Measurements from ENCODE around the gene GORAB. TPM values are rescaled to one million over a fixed set of nuclear protein-coding genes. Genes with fewer than 3 reads are reported as not detected.

GORAB gene
- total and polyA plus RNA-seq, 2 of the 8 experiments (the other 6 are each of a cell fraction or from before 2014, with no cell fraction given): 4.0 to 9.6 TPM

DNA sequence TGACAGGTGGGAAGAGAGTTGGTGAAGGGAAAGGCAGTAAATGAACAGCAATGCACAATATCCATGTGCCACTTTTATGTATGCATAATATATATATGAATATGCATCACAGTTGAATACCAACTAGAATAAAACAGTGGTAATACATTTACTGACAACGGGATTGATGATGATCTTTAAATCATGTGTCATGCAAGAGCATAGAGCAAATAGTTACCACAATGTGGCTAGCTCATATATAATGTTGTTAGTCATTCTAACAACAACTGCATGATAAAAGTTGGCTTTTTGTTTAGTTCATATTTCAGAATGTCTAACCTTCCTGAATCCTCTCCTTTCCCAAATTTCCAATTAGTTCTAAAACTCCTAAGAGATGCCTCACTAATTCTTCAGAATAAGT lies 46.4 kb downstream of the GORAB start (continued):
- no peak for TF ChIP-seq RNF2 (IDR thresholded peaks at IDR 0.05; ENCODE audit: borderline replicate concordance, low read depth, low read length, missing control alignments, poor library complexity, severe bottlenecking)
- TF ChIP-seq RBBP5 (IDR thresholded peaks at IDR 0.05; ENCODE audit: borderline replicate concordance, low read depth, low read length): no peak
- no peak for TF ChIP-seq KDM5A (IDR thresholded peaks at IDR 0.05; ENCODE audit: low read length)
- no peak for TF ChIP-seq JUND (IDR thresholded peaks at IDR 0.05; ENCODE audit: low read length)
- TF ChIP-seq POLR2A (IDR thresholded peaks at IDR 0.05; ENCODE audit: control extremely low read depth in 1 of 2, low read depth in 2 of 2, low read length in 2 of 2): no peak

Measured in H1 (cell line).